22Rv1 (cell line): ENCODE data around the gene OTOL1.

ENCODE experiments used
- ZFX ChIP-seq: fragments of 450-650 bp; IDR thresholded peaks from 2 replicates; pipeline ENCODE4 v1.6.1; 2017; ENCODE audit warnings: antibody characterized with exemption, borderline replicate concordance
- TF ChIP-seq, protein P1 (sequence below): fragments of 450-650 bp; IDR thresholded peaks from 2 replicates; pipeline ENCODE4 v1.5.1; 2017; ENCODE audit warnings: mild to moderate bottlenecking

DNA sequence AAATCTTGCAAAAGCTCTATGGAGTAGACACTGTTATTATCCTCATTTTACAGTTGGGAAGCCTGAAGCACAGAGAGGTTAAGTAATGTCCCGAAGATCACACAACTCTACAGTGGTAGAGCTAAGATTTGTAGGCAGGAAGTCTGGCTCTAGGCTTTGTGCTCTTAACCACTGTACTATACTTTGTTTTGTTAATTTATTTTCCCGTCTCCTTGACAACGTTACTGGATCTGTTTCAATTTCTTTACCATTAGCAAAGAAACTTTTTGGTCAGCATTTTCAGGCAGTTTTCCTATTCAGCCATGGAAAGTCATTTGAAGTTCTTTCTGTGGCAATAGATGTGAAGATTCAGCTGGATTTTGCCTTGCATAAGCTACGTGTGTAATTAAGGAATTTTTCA, 51.7 kb downstream of the OTOL1 start:
- no peak for TF ChIP-seq ZFX
- TF ChIP-seq, protein P1, sequence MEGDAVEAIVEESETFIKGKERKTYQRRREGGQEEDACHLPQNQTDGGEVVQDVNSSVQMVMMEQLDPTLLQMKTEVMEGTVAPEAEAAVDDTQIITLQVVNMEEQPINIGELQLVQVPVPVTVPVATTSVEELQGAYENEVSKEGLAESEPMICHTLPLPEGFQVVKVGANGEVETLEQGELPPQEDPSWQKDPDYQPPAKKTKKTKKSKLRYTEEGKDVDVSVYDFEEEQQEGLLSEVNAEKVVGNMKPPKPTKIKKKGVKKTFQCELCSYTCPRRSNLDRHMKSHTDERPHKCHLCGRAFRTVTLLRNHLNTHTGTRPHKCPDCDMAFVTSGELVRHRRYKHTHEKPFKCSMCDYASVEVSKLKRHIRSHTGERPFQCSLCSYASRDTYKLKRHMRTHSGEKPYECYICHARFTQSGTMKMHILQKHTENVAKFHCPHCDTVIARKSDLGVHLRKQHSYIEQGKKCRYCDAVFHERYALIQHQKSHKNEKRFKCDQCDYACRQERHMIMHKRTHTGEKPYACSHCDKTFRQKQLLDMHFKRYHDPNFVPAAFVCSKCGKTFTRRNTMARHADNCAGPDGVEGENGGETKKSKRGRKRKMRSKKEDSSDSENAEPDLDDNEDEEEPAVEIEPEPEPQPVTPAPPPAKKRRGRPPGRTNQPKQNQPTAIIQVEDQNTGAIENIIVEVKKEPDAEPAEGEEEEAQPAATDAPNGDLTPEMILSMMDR, result no peak
